Peyer's patch (tissue), 4 donors: ENCODE results near the gene AHI1. TPM values are rescaled to one million over a fixed set of nuclear protein-coding genes. Genes with fewer than 3 reads are reported as not detected.

Experiments used
- DNase-seq, 3 donors: peaks; one replicate each; pipeline ENCODE4 v3.0.0-alpha.2; 2017 to 2019
- H3K27ac ChIP-seq, 4 donors: fragments of 200-600 bp; sonication (generic); one replicate each; pipeline ENCODE4 v1.5.1; 2016 to 2019
- H3K27me3 ChIP-seq, 2 donors: fragments of 200-600 bp; sonication (generic); one replicate each; pipeline ENCODE4 v1.5.1; 2019
- H3K36me3 ChIP-seq, 3 donors: fragments of 200-600 bp; sonication (generic); one replicate each; pipeline ENCODE4 v1.5.1; 2016 to 2019
- H3K4me1 ChIP-seq, 4 donors: fragments of 200-600 bp; sonication (generic); one replicate each; pipeline ENCODE4 v1.5.1; 2016 to 2019
- H3K4me3 ChIP-seq, 4 donors: fragments of 200-600 bp; sonication (generic); 1 replicate in 3 of 4; 2 replicates in 1 of 4; pipeline ENCODE4 v1.5.1; 2016 to 2019; ENCODE audit warnings: mild to moderate bottlenecking in 1 of 4
- H3K9me3 ChIP-seq, 4 donors: fragments of 200-600 bp; sonication (generic); one replicate each; pipeline ENCODE4 v1.5.1; 2016 to 2019; ENCODE audit warnings: mild to moderate bottlenecking in 1 of 4
- POLR2A ChIP-seq, 2 donors: fragments of 450-650 bp; IDR thresholded peaks; one replicate each; pipeline ENCODE4 v1.5.1; 2017; ENCODE audit warnings: antibody characterized with exemption in 2 of 2, mild to moderate bottlenecking in 2 of 2, moderate library complexity in 2 of 2
- total RNA-seq, 4 donors: library from RNA; depleted of rRNA; stranded (reverse); fragments of >200 nt; gene quantifications; one replicate each; pipeline ENCODE4 v1.1.0, GENCODE V29; 2016
- TF ChIP-seq, protein P1 (sequence below), 6 experiments: fragments of 450-650 bp in 4 of 6; fragments of 200-600 bp in 2 of 6; sonication (generic) in 1 of 6; IDR thresholded peaks; one replicate each; pipeline ENCODE4 v1.5.1; 2017 to 2019; ENCODE audit warnings: antibody characterized with exemption in 6 of 6, mild to moderate bottlenecking in 3 of 6, moderate library complexity in 1 of 6

Gene AHI1
- total RNA-seq, 4 donors from 2014 or later: 4.4 to 141 (median 17.6) TPM

DNA sequence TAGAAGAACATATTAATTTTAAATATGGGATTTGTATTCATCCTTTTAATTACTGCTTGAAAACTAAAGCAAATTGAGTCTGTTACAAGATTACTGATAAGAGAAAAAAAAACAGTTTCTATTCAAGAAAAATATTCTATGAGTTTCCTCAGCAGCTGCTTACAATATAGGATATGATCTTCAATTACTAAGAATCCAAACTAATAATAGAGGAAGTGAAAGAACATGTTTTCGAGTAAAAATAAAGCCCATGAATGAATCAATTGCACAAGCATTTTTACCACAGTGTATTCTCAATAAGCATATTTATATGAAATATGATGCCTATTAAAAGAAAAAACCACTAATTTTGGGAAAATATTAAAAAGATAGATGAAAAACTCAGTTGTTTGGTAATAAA lies 63.4 kb downstream of the AHI1 start:
- Histone ChIP-seq H3K4me1 (no peaks in the 10 kb centered on the region), H3K27me3 (no peaks in the 10 kb centered on the region), H3K9me3 (no peaks in the 10 kb centered on the region), H3K36me3 (peaks cover 0 to 5% (median 0%) of the 10 kb centered on the region in 3 donors), H3K27ac (no peak overlapping the region), H3K4me3 (no peak overlapping the region)
- TF ChIP-seq, protein P1, sequence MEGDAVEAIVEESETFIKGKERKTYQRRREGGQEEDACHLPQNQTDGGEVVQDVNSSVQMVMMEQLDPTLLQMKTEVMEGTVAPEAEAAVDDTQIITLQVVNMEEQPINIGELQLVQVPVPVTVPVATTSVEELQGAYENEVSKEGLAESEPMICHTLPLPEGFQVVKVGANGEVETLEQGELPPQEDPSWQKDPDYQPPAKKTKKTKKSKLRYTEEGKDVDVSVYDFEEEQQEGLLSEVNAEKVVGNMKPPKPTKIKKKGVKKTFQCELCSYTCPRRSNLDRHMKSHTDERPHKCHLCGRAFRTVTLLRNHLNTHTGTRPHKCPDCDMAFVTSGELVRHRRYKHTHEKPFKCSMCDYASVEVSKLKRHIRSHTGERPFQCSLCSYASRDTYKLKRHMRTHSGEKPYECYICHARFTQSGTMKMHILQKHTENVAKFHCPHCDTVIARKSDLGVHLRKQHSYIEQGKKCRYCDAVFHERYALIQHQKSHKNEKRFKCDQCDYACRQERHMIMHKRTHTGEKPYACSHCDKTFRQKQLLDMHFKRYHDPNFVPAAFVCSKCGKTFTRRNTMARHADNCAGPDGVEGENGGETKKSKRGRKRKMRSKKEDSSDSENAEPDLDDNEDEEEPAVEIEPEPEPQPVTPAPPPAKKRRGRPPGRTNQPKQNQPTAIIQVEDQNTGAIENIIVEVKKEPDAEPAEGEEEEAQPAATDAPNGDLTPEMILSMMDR (IDR thresholded peaks at IDR 0.05): no peak
- DNase-seq: no peak

DNA sequence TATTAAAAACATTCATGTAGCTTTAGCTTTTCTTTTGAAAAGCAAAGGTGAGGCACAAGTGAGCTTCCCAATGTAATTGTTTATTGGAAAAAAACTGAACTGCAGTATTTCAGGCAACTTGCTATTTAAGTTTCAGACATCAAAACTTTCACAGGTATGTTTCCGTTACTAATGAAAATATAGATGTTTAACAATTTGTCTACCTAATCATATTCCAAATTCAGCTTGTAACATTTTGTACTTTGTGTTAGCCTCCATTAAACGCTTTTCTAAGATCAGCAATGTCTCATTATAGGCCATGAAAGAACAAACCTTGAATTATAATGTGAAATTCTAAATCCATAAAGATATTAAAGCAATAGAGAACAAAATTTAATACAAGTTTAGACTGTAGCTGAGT lies 69.5 kb downstream of the AHI1 start:
- H3K4me3 ChIP-seq: no peak overlapping the region
- H3K27me3 ChIP-seq: no peaks in the 10 kb centered on the region
- DNase-seq: no peak
- no peaks in the 10 kb centered on the region for H3K4me1 ChIP-seq
- no peak overlapping the region for H3K27ac ChIP-seq
- TF ChIP-seq, protein P1 (IDR thresholded peaks at IDR 0.05): no peak
- TF ChIP-seq POLR2A (IDR thresholded peaks at IDR 0.05): no peak
- no peaks in the 10 kb centered on the region for H3K9me3 ChIP-seq
- H3K36me3 ChIP-seq: no peaks in the 10 kb centered on the region

DNA sequence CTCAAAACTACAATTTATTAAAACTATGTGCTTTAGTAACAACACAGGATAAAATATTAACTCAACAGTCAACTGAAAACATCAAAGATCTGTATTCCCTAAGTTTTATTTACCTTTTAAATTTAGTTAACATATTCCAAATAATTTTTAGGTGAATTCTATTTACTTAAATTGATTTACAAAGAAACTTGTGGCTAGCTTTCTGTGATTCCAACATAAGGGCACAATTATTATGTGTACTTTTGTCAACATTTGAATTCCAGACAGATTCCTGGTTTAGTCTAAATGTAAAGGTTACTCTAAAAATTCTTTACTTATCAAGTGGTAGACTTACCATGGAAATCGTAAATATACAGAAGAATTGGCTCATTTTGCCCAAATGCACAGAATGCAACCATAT lies 70.7 kb downstream of the AHI1 start:
- no peak overlapping the region for H3K4me3 ChIP-seq
- no peaks in the 10 kb centered on the region for H3K27me3 ChIP-seq
- TF ChIP-seq, protein P1 (IDR thresholded peaks at IDR 0.05): no peak
- no peak for TF ChIP-seq POLR2A (IDR thresholded peaks at IDR 0.05)
- H3K4me1 ChIP-seq: no peaks in the 10 kb centered on the region
- no peak overlapping the region for H3K27ac ChIP-seq
- no peak for DNase-seq
- H3K36me3 ChIP-seq: no peaks in the 10 kb centered on the region
- H3K9me3 ChIP-seq: no peaks in the 10 kb centered on the region

DNA sequence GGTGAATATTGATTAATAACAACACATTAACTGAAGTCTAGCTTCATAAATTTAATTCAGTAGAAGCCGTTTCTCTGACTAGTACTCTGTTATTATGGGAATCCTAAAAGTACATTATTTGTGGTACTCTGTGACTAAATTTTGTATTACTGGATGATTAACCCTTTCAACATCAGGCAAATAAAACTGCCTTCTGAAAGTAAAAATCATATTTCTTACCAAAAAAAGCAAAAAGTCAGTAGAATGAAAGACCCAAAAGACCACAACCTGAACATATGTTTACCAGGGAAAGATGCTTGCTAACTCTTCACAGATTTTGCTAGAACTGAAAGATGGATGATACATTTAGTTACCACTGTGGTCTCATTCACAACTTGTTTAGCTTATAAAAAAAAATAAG lies 73.2 kb downstream of the AHI1 start:
- no peak for DNase-seq
- no peak overlapping the region for H3K27ac ChIP-seq
- TF ChIP-seq, protein P1 (IDR thresholded peaks at IDR 0.05): no peak
- no peak for TF ChIP-seq POLR2A (IDR thresholded peaks at IDR 0.05)
- no peak overlapping the region for H3K4me3 ChIP-seq
- no peaks in the 10 kb centered on the region for H3K36me3 ChIP-seq
- no peaks in the 10 kb centered on the region for H3K4me1 ChIP-seq
- H3K9me3 ChIP-seq: no peaks in the 10 kb centered on the region
- H3K27me3 ChIP-seq: no peaks in the 10 kb centered on the region

DNA sequence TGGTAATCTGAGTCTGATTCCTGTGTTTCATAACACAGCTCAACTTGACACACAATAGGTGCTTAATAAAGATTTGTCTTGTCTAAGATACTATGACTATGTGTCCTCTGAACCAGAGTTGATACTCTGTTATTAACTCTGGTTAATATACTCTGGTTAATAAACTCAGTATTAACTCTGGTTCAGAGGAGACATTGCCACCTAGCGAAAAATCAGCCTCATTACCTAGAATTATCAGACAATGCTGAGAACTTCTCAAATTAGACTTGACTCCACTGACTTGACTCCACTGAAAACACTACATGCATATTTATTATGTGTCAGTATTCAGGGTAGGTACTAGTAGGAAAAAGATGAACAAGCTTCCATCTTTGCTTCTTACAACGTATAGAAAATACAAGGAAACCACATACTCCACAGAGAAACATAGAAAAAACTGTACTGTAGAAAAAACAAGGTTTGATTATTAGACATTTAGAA lies 73.9 kb downstream of the AHI1 start:
- no peaks in the 10 kb centered on the region for H3K9me3 ChIP-seq
- no peaks in the 10 kb centered on the region for H3K36me3 ChIP-seq
- no peak for DNase-seq
- no peaks in the 10 kb centered on the region for H3K27me3 ChIP-seq
- no peaks in the 10 kb centered on the region for H3K4me1 ChIP-seq
- no peak overlapping the region for H3K27ac ChIP-seq
- no peak overlapping the region for H3K4me3 ChIP-seq
- TF ChIP-seq, protein P1 (IDR thresholded peaks at IDR 0.05): peak in 5 of 6 experiments; percentile 62 to 88 (median 80)
- TF ChIP-seq POLR2A (IDR thresholded peaks at IDR 0.05): no peak

DNA sequence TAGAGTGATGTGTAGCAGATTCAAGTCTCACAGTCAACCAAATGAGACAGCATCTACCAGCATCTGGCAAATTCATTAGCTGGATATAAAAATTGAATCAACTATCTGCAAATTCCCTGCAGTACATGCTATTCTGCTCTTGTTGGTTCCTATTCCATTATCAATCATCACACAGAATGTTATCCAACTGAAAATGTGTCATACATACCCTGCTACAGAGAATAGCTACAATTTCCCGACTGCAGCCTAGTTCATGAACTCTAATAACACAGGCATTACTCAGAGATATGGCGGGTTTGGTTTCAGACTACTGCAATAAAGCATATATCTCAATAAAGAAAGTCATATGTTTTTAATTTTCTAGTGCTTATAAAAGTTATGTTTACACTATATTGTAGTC lies 78.4 kb downstream of the AHI1 start:
- no peaks in the 10 kb centered on the region for H3K27me3 ChIP-seq
- H3K36me3 ChIP-seq: no peaks in the 10 kb centered on the region
- H3K27ac ChIP-seq: no peak overlapping the region
- no peaks in the 10 kb centered on the region for H3K4me1 ChIP-seq
- H3K4me3 ChIP-seq: no peak overlapping the region
- no peaks in the 10 kb centered on the region for H3K9me3 ChIP-seq
- no peak for DNase-seq
- TF ChIP-seq, protein P1 (IDR thresholded peaks at IDR 0.05): no peak
- TF ChIP-seq POLR2A (IDR thresholded peaks at IDR 0.05): no peak
